Activated CD4-positive, alpha-beta T cell treated with anti-CD3 and anti-CD28 coated beads for 1 hour (primary cell): ENCODE results near the gene OR4S2.

Experiments
- DNase-seq: peaks from one replicate; pipeline ENCODE4 v3.0.0-alpha.2; 2020

The OR4S2 gene

GRCh38 chr11:55648027-55648426 is at the start of gene OR4S2:
Gene OR4S2 (plus strand): TSS chr11:55648327. CDS start chr11:55650904, 2,577 bp downstream.
- DNase-seq: no peak

GRCh38 chr11:55607545-55607944 is 40.6 kb upstream of the OR4S2 start, which contains the start of gene OR4C11:
Gene OR4C11 (minus strand): TSS chr11:55607645. CDS start chr11:55604373, 3,272 bp downstream.
- no peak for DNase-seq

- no peak for DNase-seq
These were observed 23.6 kb upstream of the OR4S2 start for GRCh38 chr11:55624531-55624930.

- DNase-seq: no peak
These were observed 13.3 kb upstream of the OR4S2 start, which contains the start of gene OR4P4 for GRCh38 chr11:55634813-55635212. Gene OR4P4 (plus strand): TSS chr11:55635113.

- DNase-seq: no peak
These were observed 4.4 kb downstream of the OR4S2 start for GRCh38 chr11:55652560-55652959.

GRCh38 chr11:55655096-55655495 is 7.0 kb downstream of the OR4S2 start:
- no peak for DNase-seq

- DNase-seq: no peak
These were observed 10.0 kb downstream of the OR4S2 start for GRCh38 chr11:55658031-55658573.

- DNase-seq: no peak
These were observed 10.5 kb downstream of the OR4S2 start for GRCh38 chr11:55658608-55659007.

- DNase-seq: no peak
These were observed 13.8 kb downstream of the OR4S2 start, which contains the start of gene OR4C6 for GRCh38 chr11:55661901-55662300. Gene OR4C6 (plus strand): TSS chr11:55662201. CDS start chr11:55665167, 2,966 bp downstream.

- DNase-seq: no peak
These were observed 21.2 kb downstream of the OR4S2 start for GRCh38 chr11:55669376-55669775.

- no peak for DNase-seq
These were observed 25.7 kb downstream of the OR4S2 start for GRCh38 chr11:55673860-55674259.

- no peak for DNase-seq
These were observed 49.7 kb downstream of the OR4S2 start for GRCh38 chr11:55697817-55698216.

- DNase-seq: no peak
These were observed 53.3 kb downstream of the OR4S2 start for GRCh38 chr11:55701429-55701828.
